Chondrocyte (in vitro differentiated cells): ENCODE measurements around the gene SLIT3. TPM values are rescaled to one million over a fixed set of nuclear protein-coding genes. Genes with fewer than 3 reads are reported as not detected.
A peak's percentile ranks its signal among the peaks of the same experiment; 100 is the strongest.

ENCODE experiments used
- DNase-seq: peaks from one replicate; pipeline ENCODE4 v3.0.0; 2021; ENCODE audit warnings: mixed read lengths, low spot score
- H3K27ac Mint-ChIP-seq: one replicate; pipeline ENCODE4 v1.8.0; 2021; ENCODE audit warnings: mild to moderate bottlenecking, moderate library complexity, mixed read lengths; ENCODE audit not compliant: unreplicated experiment
- H3K27me3 Mint-ChIP-seq: 2 replicates; pipeline ENCODE4 v1.8.0; 2021; ENCODE audit warnings: low read depth, mixed read lengths
- H3K36me3 Mint-ChIP-seq: 2 replicates; pipeline ENCODE4 v1.8.0; 2021; ENCODE audit warnings: low read depth, mixed read lengths
- H3K4me1 Mint-ChIP-seq: 2 replicates; pipeline ENCODE4 v1.8.0; 2021; ENCODE audit warnings: low read depth, mild to moderate bottlenecking, mixed read lengths
- H3K4me3 Mint-ChIP-seq: one replicate; pipeline ENCODE4 v1.8.0; 2021; ENCODE audit warnings: mild to moderate bottlenecking, moderate library complexity, mixed read lengths; ENCODE audit not compliant: unreplicated experiment
- H3K9me3 Mint-ChIP-seq: 2 replicates; pipeline ENCODE4 v1.8.0; 2021; ENCODE audit warnings: low read depth, mixed read lengths
- CTCF ChIP-seq: fragments of 200-600 bp; sonication (generic); IDR thresholded peaks from 2 replicates; pipeline ENCODE4 v1.5.0; 2021; ENCODE audit warnings: antibody characterized with exemption, mild to moderate bottlenecking, moderate library complexity
- total RNA-seq: library from RNA; stranded (reverse); gene quantifications from 3 replicates; pipeline ENCODE4 v1.2.1, GENCODE V29; 2021

The SLIT3 gene
- total RNA-seq, 1 donor from 2014 or later: 116 TPM

GRCh38 chr5:169051351-169051750 is 249.6 kb downstream of the SLIT3 start:
- H3K27me3 Mint-ChIP-seq: no peaks in the 10 kb centered on the region
- H3K27ac Mint-ChIP-seq: peak overlapping the region; percentile 64
- H3K4me3 Mint-ChIP-seq: no peak overlapping the region
- H3K36me3 Mint-ChIP-seq: peaks cover 5% of the 10 kb centered on the region
- no peak for TF ChIP-seq CTCF
- no peaks in the 10 kb centered on the region for H3K9me3 Mint-ChIP-seq
- H3K4me1 Mint-ChIP-seq: peaks cover 39% of the 10 kb centered on the region
- DNase-seq: no peak

GRCh38 chr5:169050636-169051035 is 250.3 kb downstream of the SLIT3 start:
- Mint-ChIP-seq H3K27me3 (no peaks in the 10 kb centered on the region), H3K36me3 (peaks cover 5% of the 10 kb centered on the region), H3K4me1 (peaks cover 39% of the 10 kb centered on the region), H3K4me3 (no peak overlapping the region), H3K27ac (peak overlapping the region; percentile 25), H3K9me3 (no peaks in the 10 kb centered on the region)
- no peak for TF ChIP-seq CTCF
- no peak for DNase-seq

- Mint-ChIP-seq H3K4me1 (peaks cover 41% of the 10 kb centered on the region), H3K9me3 (no peaks in the 10 kb centered on the region), H3K4me3 (no peak overlapping the region), H3K27ac (no peak overlapping the region), H3K36me3 (peaks cover 3% of the 10 kb centered on the region), H3K27me3 (no peaks in the 10 kb centered on the region)
- DNase-seq: no peak
- no peak for TF ChIP-seq CTCF
Observed at GRCh38 chr5:169050146-169050571, 250.8 kb downstream of the SLIT3 start.

- Mint-ChIP-seq H3K27ac (peak overlapping the region; percentile 28), H3K27me3 (no peaks in the 10 kb centered on the region), H3K9me3 (no peaks in the 10 kb centered on the region), H3K4me3 (no peak overlapping the region), H3K4me1 (peaks cover 45% of the 10 kb centered on the region), H3K36me3 (no peaks in the 10 kb centered on the region)
- no peak for TF ChIP-seq CTCF
- DNase-seq: no peak
Observed at GRCh38 chr5:169049712-169050111, 251.2 kb downstream of the SLIT3 start.

GRCh38 chr5:169048181-169049125 is 252.5 kb downstream of the SLIT3 start:
- Mint-ChIP-seq H3K9me3 (no peaks in the 10 kb centered on the region), H3K36me3 (no peaks in the 10 kb centered on the region), H3K27me3 (no peaks in the 10 kb centered on the region), H3K4me3 (no peak overlapping the region), H3K4me1 (peaks cover 46% of the 10 kb centered on the region), H3K27ac (no peak overlapping the region)
- DNase-seq: no peak
- TF ChIP-seq CTCF: no peak
